Thymus (tissue), 14 donors: ENCODE data around the gene SNRK. TPM values are rescaled to one million over a fixed set of nuclear protein-coding genes. Genes with fewer than 3 reads are reported as not detected.

ENCODE experiments used
- DNase-seq, 9 donors: peaks; one replicate each; pipeline ENCODE4 v3.0.0-alpha.2; 2013; ENCODE audit warnings: low spot score in 9 of 9, low read depth in 6 of 9, missing footprints in 1 of 9
- H3K27ac ChIP-seq, 2 donors: one replicate each; pipeline ENCODE4 v1.5.1; 2013; ENCODE audit warnings: control low read depth in 1 of 2, low read depth in 1 of 2, low read length in 1 of 2, mild to moderate bottlenecking in 1 of 2, moderate library complexity in 1 of 2
- H3K27me3 ChIP-seq, 2 donors: one replicate each; pipeline ENCODE4 v1.5.1; 2013; ENCODE audit warnings: low read length in 1 of 2; ENCODE audit not compliant: control insufficient read depth in 2 of 2, insufficient read depth in 1 of 2
- H3K36me3 ChIP-seq, 2 donors: one replicate each; pipeline ENCODE4 v1.5.1; 2013; ENCODE audit warnings: low read length in 1 of 2, mild to moderate bottlenecking in 1 of 2, moderate library complexity in 1 of 2; ENCODE audit not compliant: control insufficient read depth in 2 of 2, insufficient read depth in 2 of 2
- H3K4me1 ChIP-seq, 2 donors: one replicate each; pipeline ENCODE4 v1.5.1; 2013; ENCODE audit warnings: low read length in 2 of 2; ENCODE audit not compliant: control insufficient read depth in 2 of 2, insufficient read depth in 2 of 2
- H3K4me3 ChIP-seq, 2 donors: one replicate each; pipeline ENCODE4 v1.5.1; 2013; ENCODE audit warnings: low read length in 2 of 2, control low read depth in 1 of 2, mild to moderate bottlenecking in 1 of 2
- H3K9me3 ChIP-seq, 2 donors: one replicate each; pipeline ENCODE4 v1.5.1; 2013; ENCODE audit warnings: low read length in 1 of 2, mild to moderate bottlenecking in 1 of 2; ENCODE audit not compliant: control insufficient read depth in 2 of 2, insufficient read depth in 1 of 2
- WGBS: extraction: QIAGEN DNeasy Blood & Tissue Kit; methylation state at CpG from one replicate; pipeline ENCODE4 v1.1.7; 2013; 5-methylcytosine and 5-hydroxymethylcytosine counted together
- long read RNA-seq, 10 donors: transcript quantifications; one replicate each; lab custom pipeline, GENCODE V29; 2026
- polyA plus RNA-seq: library from polyadenylated mRNA; stranded (reverse); fragments of 200-250 nt; gene quantifications from one replicate; pipeline ENCODE4 v1.2.3, GENCODE V29; 2013
- total RNA-seq: library from RNA; stranded (reverse); fragments of 120-200 nt; gene quantifications from one replicate; pipeline ENCODE4 v1.2.4, GENCODE V29; 2013
- donor health status: healthy.

The SNRK gene, protein sequence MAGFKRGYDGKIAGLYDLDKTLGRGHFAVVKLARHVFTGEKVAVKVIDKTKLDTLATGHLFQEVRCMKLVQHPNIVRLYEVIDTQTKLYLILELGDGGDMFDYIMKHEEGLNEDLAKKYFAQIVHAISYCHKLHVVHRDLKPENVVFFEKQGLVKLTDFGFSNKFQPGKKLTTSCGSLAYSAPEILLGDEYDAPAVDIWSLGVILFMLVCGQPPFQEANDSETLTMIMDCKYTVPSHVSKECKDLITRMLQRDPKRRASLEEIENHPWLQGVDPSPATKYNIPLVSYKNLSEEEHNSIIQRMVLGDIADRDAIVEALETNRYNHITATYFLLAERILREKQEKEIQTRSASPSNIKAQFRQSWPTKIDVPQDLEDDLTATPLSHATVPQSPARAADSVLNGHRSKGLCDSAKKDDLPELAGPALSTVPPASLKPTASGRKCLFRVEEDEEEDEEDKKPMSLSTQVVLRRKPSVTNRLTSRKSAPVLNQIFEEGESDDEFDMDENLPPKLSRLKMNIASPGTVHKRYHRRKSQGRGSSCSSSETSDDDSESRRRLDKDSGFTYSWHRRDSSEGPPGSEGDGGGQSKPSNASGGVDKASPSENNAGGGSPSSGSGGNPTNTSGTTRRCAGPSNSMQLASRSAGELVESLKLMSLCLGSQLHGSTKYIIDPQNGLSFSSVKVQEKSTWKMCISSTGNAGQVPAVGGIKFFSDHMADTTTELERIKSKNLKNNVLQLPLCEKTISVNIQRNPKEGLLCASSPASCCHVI
- total RNA-seq: 48.3 TPM
- 33.6 TPM for polyA plus RNA-seq
- long read RNA-seq, donor 1: 0 reads
- long read RNA-seq, donor 2, full-length matches to known transcripts: 15 of 15 reads
- long read RNA-seq, donor 2, partial matches to known transcripts: 0 of 15 reads
- long read RNA-seq, donor 2, other reads (novel, unspliced or antisense): 0 of 15 reads
- long read RNA-seq, donor 3, full-length matches to known transcripts: 9 of 29 reads
- long read RNA-seq, donor 3, partial matches to known transcripts: 20 of 29 reads
- long read RNA-seq, donor 3, other reads (novel, unspliced or antisense): 0 of 29 reads
- long read RNA-seq, donor 4, full-length matches to known transcripts: 1 of 1 reads
- long read RNA-seq, donor 4, partial matches to known transcripts: 0 of 1 reads
- long read RNA-seq, donor 4, other reads (novel, unspliced or antisense): 0 of 1 reads
- long read RNA-seq, donor 5, full-length matches to known transcripts: 6 of 11 reads
- long read RNA-seq, donor 5, partial matches to known transcripts: 5 of 11 reads
- long read RNA-seq, donor 5, other reads (novel, unspliced or antisense): 0 of 11 reads
- long read RNA-seq, donor 6, full-length matches to known transcripts: 6 of 6 reads
- long read RNA-seq, donor 6, partial matches to known transcripts: 0 of 6 reads
- long read RNA-seq, donor 6, other reads (novel, unspliced or antisense): 0 of 6 reads
- long read RNA-seq, donor 7, full-length matches to known transcripts: 16 of 16 reads
- long read RNA-seq, donor 7, partial matches to known transcripts: 0 of 16 reads
- long read RNA-seq, donor 7, other reads (novel, unspliced or antisense): 0 of 16 reads
- long read RNA-seq, donor 8, full-length matches to known transcripts: 3 of 3 reads
- long read RNA-seq, donor 8, partial matches to known transcripts: 0 of 3 reads
- long read RNA-seq, donor 8, other reads (novel, unspliced or antisense): 0 of 3 reads
- long read RNA-seq, donor 9, full-length matches to known transcripts: 5 of 5 reads
- long read RNA-seq, donor 9, partial matches to known transcripts: 0 of 5 reads
- long read RNA-seq, donor 9, other reads (novel, unspliced or antisense): 0 of 5 reads
- long read RNA-seq, donor 10, full-length matches to known transcripts: 5 of 5 reads
- long read RNA-seq, donor 10, partial matches to known transcripts: 0 of 5 reads
- long read RNA-seq, donor 10, other reads (novel, unspliced or antisense): 0 of 5 reads

DNA sequence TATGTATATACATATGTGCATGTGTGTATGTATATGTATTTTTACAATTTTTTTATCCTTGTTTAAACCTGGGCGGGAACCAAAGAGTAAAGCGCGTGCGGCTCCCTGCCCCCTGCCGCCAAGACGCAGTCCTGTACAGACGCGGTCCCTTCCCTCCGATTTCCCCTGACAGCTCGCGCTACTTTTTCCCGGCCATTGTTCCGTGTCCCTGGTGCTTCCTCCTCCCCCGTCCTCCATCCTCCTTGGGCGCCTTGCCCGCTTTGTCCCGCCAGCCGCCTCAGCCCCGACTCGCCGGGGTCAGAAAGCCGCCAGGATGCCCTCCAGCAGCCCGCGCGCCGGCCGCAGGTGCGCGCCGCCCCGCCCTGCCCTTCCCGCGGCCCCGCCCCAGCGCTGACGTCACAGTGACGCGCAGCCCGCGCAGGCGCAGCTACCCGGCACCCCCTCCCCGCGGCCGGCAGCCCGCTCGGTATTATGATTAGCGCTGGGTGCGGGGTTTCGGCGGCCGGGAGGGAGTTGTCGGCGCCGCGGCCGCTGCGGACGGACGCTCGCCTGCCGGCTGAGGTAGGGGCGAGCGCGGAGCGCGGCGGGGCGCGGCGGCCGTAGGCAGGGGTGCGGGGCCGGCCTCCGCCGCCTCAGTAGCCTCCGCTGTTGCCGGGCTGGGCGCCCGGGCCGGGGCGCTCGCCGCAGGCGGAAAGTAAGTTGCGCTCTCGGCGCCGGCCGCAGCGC, at the start of gene SNRK:
Gene SNRK (plus strand): TSS at position 426 of the 726 bp plus-strand sequence. CDS start 16,664 bp downstream, outside the sequence.
- peak in 7 of 9 donors; percentile 75 to 92 (median 85) for DNase-seq
- H3K4me3 ChIP-seq: peak within 1 kb of the TSS; percentile 87 to 99
- WGBS: under 1% methylated on average over 91 of the region's 91 CpGs
- H3K4me1 ChIP-seq: peaks cover 20 to 30% of the 10 kb centered on the region in 2 donors
- peaks cover 3 to 16% of the 10 kb centered on the region in 2 donors for H3K36me3 ChIP-seq
- peak within 1 kb of the TSS; percentile 83 to 98 for H3K27ac ChIP-seq
- H3K27me3 ChIP-seq: no peaks in the 10 kb centered on the region
- no peaks in the 10 kb centered on the region for H3K9me3 ChIP-seq

DNA sequence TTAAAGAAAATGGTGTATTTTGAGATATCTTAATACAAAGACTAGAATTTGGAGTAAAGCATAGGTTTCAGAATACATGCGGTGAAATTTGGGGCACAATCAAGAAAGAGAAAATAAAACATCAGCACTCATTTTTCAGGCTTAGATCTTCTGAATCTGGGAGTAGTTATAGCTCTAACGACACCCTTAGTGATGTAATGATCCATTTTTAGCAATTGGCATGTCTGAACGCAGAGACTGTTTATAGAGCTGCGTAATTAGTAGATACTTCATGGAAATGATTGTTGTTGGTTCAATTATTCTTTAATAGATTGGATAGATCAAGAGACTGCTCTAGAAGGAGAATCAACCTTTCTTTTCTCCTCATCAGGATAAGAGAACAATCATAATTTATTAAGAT, 47.5 kb upstream of the SNRK start:
- DNase-seq: no peak
- no peak overlapping the region for H3K4me3 ChIP-seq
- peaks cover 1 to 4% of the 10 kb centered on the region in 2 donors for H3K9me3 ChIP-seq
- no peaks in the 10 kb centered on the region for H3K36me3 ChIP-seq
- no peaks in the 10 kb centered on the region for H3K27me3 ChIP-seq
- H3K4me1 ChIP-seq: peaks cover 2 to 8% of the 10 kb centered on the region in 2 donors
- H3K27ac ChIP-seq: no peak overlapping the region
- WGBS: 73% methylated on average over 4 of the region's 4 CpGs

DNA sequence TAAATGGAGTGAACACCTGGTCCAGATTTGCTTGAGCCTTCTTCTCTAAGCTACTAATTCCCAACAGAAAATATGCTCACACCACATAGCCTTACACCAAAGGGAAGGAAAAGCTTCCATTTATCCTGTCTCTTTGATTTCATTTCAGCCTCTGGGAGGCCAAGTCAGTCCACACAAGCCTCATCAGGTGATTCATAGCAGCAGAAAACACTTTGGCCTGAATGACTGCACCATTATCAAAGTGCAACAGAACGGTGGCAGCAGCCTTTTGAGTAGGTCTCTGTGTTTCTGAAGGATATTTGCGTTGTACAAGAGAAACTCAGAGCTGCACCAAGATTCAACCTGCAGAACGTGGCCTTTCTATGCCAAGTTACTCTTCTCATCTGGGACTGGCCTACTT, 46.6 kb upstream of the SNRK start:
- DNase-seq: no peak
- no peak overlapping the region for H3K4me3 ChIP-seq
- H3K36me3 ChIP-seq: no peaks in the 10 kb centered on the region
- H3K27me3 ChIP-seq: no peaks in the 10 kb centered on the region
- H3K27ac ChIP-seq: no peak overlapping the region
- H3K9me3 ChIP-seq: peaks cover 1 to 4% of the 10 kb centered on the region in 2 donors
- 97% methylated on average over 3 of the region's 3 CpGs for WGBS
- peaks cover 4 to 10% of the 10 kb centered on the region in 2 donors for H3K4me1 ChIP-seq

DNA sequence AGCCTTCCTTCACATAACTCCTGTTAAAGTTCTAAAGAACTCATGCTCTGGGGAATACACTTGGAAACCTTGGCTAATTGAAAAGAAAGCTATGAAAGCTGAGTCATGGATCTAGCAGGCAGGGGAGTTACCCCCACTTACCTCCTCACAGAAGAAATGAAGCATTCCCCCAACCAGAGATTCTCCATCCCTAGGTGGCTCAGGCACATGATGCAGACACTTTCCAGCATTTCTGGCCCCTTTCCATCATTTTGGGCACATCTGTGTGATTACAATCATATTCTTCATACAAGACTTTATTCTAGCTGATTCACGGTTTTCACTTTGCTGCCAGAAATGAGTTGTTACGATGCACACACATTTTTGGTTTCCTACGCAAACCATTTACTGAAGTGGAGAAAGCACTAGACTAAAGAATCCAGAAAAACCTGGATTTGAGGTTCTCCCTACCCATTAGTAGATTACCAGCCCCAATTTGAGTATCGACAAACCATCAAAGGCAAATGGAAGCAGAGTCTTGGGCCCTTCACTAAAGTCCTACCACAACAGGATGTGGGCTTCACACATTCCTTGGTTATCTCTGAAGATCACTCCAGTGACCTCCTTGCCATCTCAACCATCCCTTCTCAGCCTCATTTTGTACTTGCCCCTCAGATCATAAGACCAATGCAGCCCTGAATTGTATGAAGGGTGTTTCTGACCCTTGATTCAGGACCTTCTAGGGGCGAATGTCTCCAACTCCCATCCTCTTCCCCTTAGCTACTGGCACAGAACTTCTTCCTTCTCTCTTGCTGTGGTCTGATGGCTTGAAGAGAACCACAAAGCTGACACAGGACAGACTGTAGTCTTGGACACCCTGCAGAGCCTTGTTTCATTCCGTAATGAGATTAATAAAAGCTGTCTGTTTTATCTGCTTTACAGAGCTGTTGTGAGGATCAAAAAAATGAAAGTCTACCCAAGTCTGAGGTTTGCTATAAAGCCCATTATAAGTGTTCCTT, 42.5 kb upstream of the SNRK start:
- WGBS: 38% methylated on average over 6 of the region's 6 CpGs
- peak in 1 of 9 donors; percentile 37 for DNase-seq
- Histone ChIP-seq H3K27me3 (no peaks in the 10 kb centered on the region), H3K27ac (no peak overlapping the region), H3K4me3 (no peak overlapping the region), H3K36me3 (no peaks in the 10 kb centered on the region), H3K9me3 (peaks cover 1 to 4% of the 10 kb centered on the region in 2 donors), H3K4me1 (peaks cover 21 to 25% of the 10 kb centered on the region in 2 donors)

GRCh38 chr3:43244694-43245093, 41.6 kb upstream of the SNRK start:
- no peaks in the 10 kb centered on the region for H3K27me3 ChIP-seq
- no peak overlapping the region for H3K4me3 ChIP-seq
- no peak for DNase-seq
- H3K36me3 ChIP-seq: no peaks in the 10 kb centered on the region
- peaks cover 21 to 25% of the 10 kb centered on the region in 2 donors for H3K4me1 ChIP-seq
- peaks cover 1 to 4% of the 10 kb centered on the region in 2 donors for H3K9me3 ChIP-seq
- no peak overlapping the region for H3K27ac ChIP-seq

DNA sequence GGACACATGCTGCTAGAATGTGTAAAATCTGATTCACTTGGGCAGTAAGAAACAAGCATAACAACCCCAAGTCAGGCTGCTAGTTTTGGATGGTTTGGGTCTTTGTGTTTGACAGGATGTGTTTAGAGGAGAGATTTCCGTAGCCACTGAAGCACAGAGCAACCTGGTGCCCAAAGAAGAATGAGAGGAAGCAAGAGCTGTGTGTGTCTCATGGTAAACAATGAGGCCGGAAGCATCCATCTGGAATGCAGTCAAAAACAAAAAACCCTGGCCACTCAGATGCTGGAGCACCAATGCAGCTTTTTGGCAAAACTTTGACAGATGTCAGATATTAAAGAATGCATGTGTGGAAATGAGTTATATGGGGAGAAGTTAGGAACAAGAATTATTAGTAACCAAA, 39.4 kb upstream of the SNRK start:
- Histone ChIP-seq H3K4me1 (peaks cover 21 to 25% of the 10 kb centered on the region in 2 donors), H3K36me3 (no peaks in the 10 kb centered on the region), H3K27ac (peak overlapping the region; percentile 40 to 60), H3K4me3 (no peak overlapping the region), H3K9me3 (peaks cover 1 to 4% of the 10 kb centered on the region in 2 donors), H3K27me3 (no peaks in the 10 kb centered on the region)
- 20% methylated on average over 2 of the region's 2 CpGs for WGBS
- peak in 6 of 9 donors; percentile 19 to 78 (median 50) for DNase-seq
